ENCODE results near the gene ABAT. TPM values are rescaled to one million over a fixed set of nuclear protein-coding genes. Genes with fewer than 3 reads are reported as not detected.
"Not testable (repeated sequence)": the region's sequence is repeated elsewhere in the genome, so short reads cannot be mapped to it uniquely, and the experiment has no call there.

Gene ABAT
- total and polyA plus RNA-seq, 9 donors: 9.9 to 25.8 (median 22.2) TPM

GRCh38 chr16:8647721-8648318 lies 26.6 kb upstream of the ABAT start:
- Histone ChIP-seq H3K27ac (ENCODE audit: low read length) (no peak overlapping the region), H3K9me3 (replicated peaks; ENCODE audit: control insufficient read depth, low read depth, low read length) (no peaks in the 10 kb centered on the region), H3K4me3 (ENCODE audit: low read length) (no peak overlapping the region), H3K36me3 (ENCODE audit: control insufficient read depth, insufficient read depth, low read length) (peaks cover 55% of the 10 kb centered on the region), H3K4me1 (ENCODE audit: control insufficient read depth, insufficient read depth, low read length) (no peaks in the 10 kb centered on the region), H3K27me3 (ENCODE audit: control insufficient read depth, insufficient read depth, low read length) (no peaks in the 10 kb centered on the region)
- 82% methylated on average over 7 of the region's 9 CpGs for WGBS (ENCODE audit: insufficient coverage)
- DNase-seq: no peak

GRCh38 chr16:8648877-8649276 lies 25.5 kb upstream of the ABAT start:
- H3K27me3 ChIP-seq (ENCODE audit: control insufficient read depth, insufficient read depth, low read length): no peaks in the 10 kb centered on the region
- no peaks in the 10 kb centered on the region for H3K9me3 ChIP-seq (replicated peaks; ENCODE audit: control insufficient read depth, low read depth, low read length)
- H3K36me3 ChIP-seq (ENCODE audit: control insufficient read depth, insufficient read depth, low read length): peaks cover 46% of the 10 kb centered on the region
- H3K27ac ChIP-seq (ENCODE audit: low read length): no peak overlapping the region
- 83% methylated on average over 3 of the region's 4 CpGs for WGBS (ENCODE audit: insufficient coverage)
- DNase-seq: no peak
- H3K4me3 ChIP-seq (ENCODE audit: low read length): no peak overlapping the region
- no peaks in the 10 kb centered on the region for H3K4me1 ChIP-seq (ENCODE audit: control insufficient read depth, insufficient read depth, low read length)

DNA sequence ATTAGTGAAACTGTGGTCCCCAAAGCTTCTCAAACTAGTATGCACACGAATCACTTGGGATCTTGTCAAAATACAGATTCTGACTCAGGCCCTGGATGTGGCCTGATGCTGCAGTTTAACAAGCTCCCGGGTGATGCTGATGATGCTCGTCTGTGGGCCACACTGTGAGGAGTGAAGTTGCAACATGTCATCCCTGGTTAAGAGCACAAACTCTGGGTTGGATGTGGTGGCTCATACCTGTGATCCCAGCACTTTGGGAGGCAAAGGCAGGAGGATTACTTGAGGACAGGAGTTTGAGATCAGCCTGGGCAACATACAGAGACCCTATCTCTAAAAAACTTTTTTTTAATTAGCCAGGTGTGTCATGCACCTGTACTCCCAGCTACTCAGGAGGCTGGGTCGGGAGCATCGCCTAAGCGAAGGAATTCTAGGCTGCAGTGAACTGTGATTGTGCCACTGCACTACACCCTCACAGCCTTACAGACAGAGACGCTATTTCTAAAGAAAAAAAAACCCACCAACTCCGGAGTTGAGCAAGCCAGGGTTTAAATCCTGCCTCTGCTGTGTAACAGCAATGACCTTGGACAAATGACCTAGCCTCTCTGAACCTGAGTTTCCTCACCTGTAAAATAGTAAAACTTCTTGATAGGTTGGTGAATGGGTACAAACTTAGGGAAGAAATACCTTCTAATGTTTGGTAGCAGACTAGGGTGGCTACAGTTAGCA lies 24.4 kb upstream of the ABAT start:
- Histone ChIP-seq H3K27ac (ENCODE audit: low read length) (no peak overlapping the region), H3K4me3 (ENCODE audit: low read length) (no peak overlapping the region), H3K4me1 (ENCODE audit: control insufficient read depth, insufficient read depth, low read length) (no peaks in the 10 kb centered on the region), H3K27me3 (ENCODE audit: control insufficient read depth, insufficient read depth, low read length) (no peaks in the 10 kb centered on the region), H3K9me3 (replicated peaks; ENCODE audit: control insufficient read depth, low read depth, low read length) (no peaks in the 10 kb centered on the region), H3K36me3 (ENCODE audit: control insufficient read depth, insufficient read depth, low read length) (peaks cover 34% of the 10 kb centered on the region)
- no peak for DNase-seq
- WGBS (ENCODE audit: insufficient coverage): 75% methylated on average over 6 of the region's 8 CpGs

- DNase-seq; H3K4me3 ChIP-seq (ENCODE audit: low read length); H3K27ac ChIP-seq (ENCODE audit: low read length); H3K9me3 ChIP-seq (replicated peaks; ENCODE audit: control insufficient read depth, low read depth, low read length); H3K27me3 ChIP-seq (ENCODE audit: control insufficient read depth, insufficient read depth, low read length); H3K4me1 ChIP-seq (ENCODE audit: control insufficient read depth, insufficient read depth, low read length): not testable (repeated sequence)
- WGBS (ENCODE audit: insufficient coverage): no CpG with 5 or more reads among the region's 7 CpGs
- H3K36me3 ChIP-seq (ENCODE audit: control insufficient read depth, insufficient read depth, low read length): peaks cover 18% of the 10 kb centered on the region
Measured at GRCh38 chr16:8651958-8652357, 22.5 kb upstream of the ABAT start.

DNA sequence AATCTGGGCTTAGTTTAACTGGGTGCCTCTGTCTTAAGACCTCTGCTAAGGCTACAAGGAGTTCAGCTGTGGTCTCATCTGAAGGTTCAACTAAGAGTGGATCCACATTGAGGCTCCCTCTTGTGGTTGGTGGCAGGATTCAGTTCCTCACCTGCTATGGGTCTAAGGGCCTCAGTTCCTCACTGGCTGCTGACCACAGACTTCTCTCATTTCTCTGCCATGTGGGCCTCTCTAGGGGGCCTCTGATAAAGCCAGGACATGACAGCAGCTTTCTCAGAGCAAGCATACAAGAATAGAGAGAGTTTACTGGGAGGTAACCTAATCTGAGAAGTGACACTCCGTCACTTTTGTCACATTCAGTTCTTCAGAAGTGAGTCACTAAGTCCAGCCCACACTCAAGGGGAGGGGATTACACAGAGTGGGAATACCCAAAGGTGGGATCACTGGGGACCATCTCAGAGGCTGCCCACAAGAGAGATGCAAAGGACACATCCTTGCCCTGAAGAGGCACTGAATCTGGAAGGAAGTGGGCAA lies 19.2 kb upstream of the ABAT start:
- H3K9me3 ChIP-seq (replicated peaks; ENCODE audit: control insufficient read depth, low read depth, low read length): no peaks in the 10 kb centered on the region
- WGBS (ENCODE audit: insufficient coverage): no CpG with 5 or more reads among the region's 1 CpG
- H3K27me3 ChIP-seq (ENCODE audit: control insufficient read depth, insufficient read depth, low read length): no peaks in the 10 kb centered on the region
- no peaks in the 10 kb centered on the region for H3K36me3 ChIP-seq (ENCODE audit: control insufficient read depth, insufficient read depth, low read length)
- H3K4me1 ChIP-seq (ENCODE audit: control insufficient read depth, insufficient read depth, low read length): no peaks in the 10 kb centered on the region
- DNase-seq: no peak
- no peak overlapping the region for H3K4me3 ChIP-seq (ENCODE audit: low read length)
- no peak overlapping the region for H3K27ac ChIP-seq (ENCODE audit: low read length)

- DNase-seq: no peak
- H3K4me3 ChIP-seq (ENCODE audit: low read length): no peak overlapping the region
- no peaks in the 10 kb centered on the region for H3K4me1 ChIP-seq (ENCODE audit: control insufficient read depth, insufficient read depth, low read length)
- no peaks in the 10 kb centered on the region for H3K9me3 ChIP-seq (replicated peaks; ENCODE audit: control insufficient read depth, low read depth, low read length)
- H3K27me3 ChIP-seq (ENCODE audit: control insufficient read depth, insufficient read depth, low read length): no peaks in the 10 kb centered on the region
- no peaks in the 10 kb centered on the region for H3K36me3 ChIP-seq (ENCODE audit: control insufficient read depth, insufficient read depth, low read length)
- no peak overlapping the region for H3K27ac ChIP-seq (ENCODE audit: low read length)
- WGBS (ENCODE audit: insufficient coverage): no CpG with 5 or more reads among the region's 3 CpGs
Measured at GRCh38 chr16:8656376-8656775, 18.0 kb upstream of the ABAT start.

DNA sequence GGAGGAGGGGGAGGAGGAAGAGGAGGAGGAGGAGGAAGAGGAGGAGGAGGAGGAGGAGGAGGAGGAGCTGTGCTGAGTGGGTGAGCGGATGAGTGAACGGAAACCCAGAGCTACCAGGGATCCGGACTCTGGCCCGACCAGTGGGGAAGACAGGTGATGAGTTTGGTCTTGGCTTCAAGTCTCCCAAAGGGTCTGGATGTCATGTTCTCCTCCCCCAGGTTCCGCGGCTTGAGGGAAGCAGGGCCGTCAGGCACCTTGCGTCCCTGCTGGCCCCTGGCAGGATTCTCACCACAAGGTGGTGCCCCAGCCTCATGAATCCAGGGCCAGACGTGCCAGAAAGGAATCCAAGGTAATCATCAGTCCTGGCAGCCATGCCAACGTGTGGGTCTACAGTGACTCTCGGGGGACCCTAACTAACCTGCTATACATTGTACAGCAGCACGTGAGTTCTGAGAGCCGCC lies 13.5 kb upstream of the ABAT start:
- 3% methylated on average over 10 of the region's 13 CpGs for WGBS (ENCODE audit: insufficient coverage)
- no peaks in the 10 kb centered on the region for H3K27me3 ChIP-seq (ENCODE audit: control insufficient read depth, insufficient read depth, low read length)
- peak; percentile 69 for DNase-seq

GRCh38 chr16:8661703-8662102 lies 12.7 kb upstream of the ABAT start:
- no peak overlapping the region for H3K4me3 ChIP-seq (ENCODE audit: low read length)
- 0% methylated on average over 1 of the region's 5 CpGs for WGBS (ENCODE audit: insufficient coverage)
- no peaks in the 10 kb centered on the region for H3K4me1 ChIP-seq (ENCODE audit: control insufficient read depth, insufficient read depth, low read length)
- peaks cover 20% of the 10 kb centered on the region for H3K36me3 ChIP-seq (ENCODE audit: control insufficient read depth, insufficient read depth, low read length)
- no peak overlapping the region for H3K27ac ChIP-seq (ENCODE audit: low read length)
- DNase-seq: no peak
- no peaks in the 10 kb centered on the region for H3K27me3 ChIP-seq (ENCODE audit: control insufficient read depth, insufficient read depth, low read length)
- no peaks in the 10 kb centered on the region for H3K9me3 ChIP-seq (replicated peaks; ENCODE audit: control insufficient read depth, low read depth, low read length)

More for the DNA sequence above, 13.5 kb upstream of the ABAT start:
- H3K36me3 ChIP-seq (ENCODE audit: control insufficient read depth, insufficient read depth, low read length): peaks cover 19% of the 10 kb centered on the region
- H3K9me3 ChIP-seq (replicated peaks; ENCODE audit: control insufficient read depth, low read depth, low read length): no peaks in the 10 kb centered on the region
- H3K4me1 ChIP-seq (ENCODE audit: control insufficient read depth, insufficient read depth, low read length): no peaks in the 10 kb centered on the region
- no peak overlapping the region for H3K27ac ChIP-seq (ENCODE audit: low read length)
- H3K4me3 ChIP-seq (ENCODE audit: low read length): no peak overlapping the region

- Histone ChIP-seq H3K4me3 (ENCODE audit: low read length) (no peak overlapping the region), H3K9me3 (replicated peaks; ENCODE audit: control insufficient read depth, low read depth, low read length) (no peaks in the 10 kb centered on the region), H3K27me3 (ENCODE audit: control insufficient read depth, insufficient read depth, low read length) (no peaks in the 10 kb centered on the region), H3K36me3 (ENCODE audit: control insufficient read depth, insufficient read depth, low read length) (peaks cover 30% of the 10 kb centered on the region), H3K27ac (ENCODE audit: low read length) (no peak overlapping the region), H3K4me1 (ENCODE audit: control insufficient read depth, insufficient read depth, low read length) (no peaks in the 10 kb centered on the region)
- no peak for DNase-seq
- 85% methylated on average over 2 of the region's 9 CpGs for WGBS (ENCODE audit: insufficient coverage)
Measured at GRCh38 chr16:8663192-8664089, 11.0 kb upstream of the ABAT start.

DNA sequence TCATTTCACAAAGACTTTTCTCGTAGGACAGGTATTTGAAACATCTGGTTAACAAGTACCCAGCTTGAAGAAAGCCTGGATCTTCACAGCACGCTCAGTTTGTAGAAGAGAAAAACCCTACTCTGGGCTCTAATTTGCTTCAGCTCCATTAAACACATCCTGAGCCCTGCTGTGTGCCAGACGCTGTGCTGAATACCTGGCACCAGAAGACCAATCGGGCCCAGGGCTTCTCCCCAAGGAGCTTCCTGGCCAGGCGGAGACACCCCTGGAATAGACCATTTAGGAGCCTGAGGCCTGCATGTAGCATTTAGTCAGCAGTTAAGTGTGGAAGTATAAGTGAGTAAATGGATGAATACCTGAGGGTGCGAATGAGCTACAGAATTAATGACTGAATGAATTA lies 8.9 kb upstream of the ABAT start:
- H3K27ac ChIP-seq (ENCODE audit: low read length): no peak overlapping the region
- no peak for DNase-seq
- H3K36me3 ChIP-seq (ENCODE audit: control insufficient read depth, insufficient read depth, low read length): peaks cover 30% of the 10 kb centered on the region
- H3K9me3 ChIP-seq (replicated peaks; ENCODE audit: control insufficient read depth, low read depth, low read length): no peaks in the 10 kb centered on the region
- no peaks in the 10 kb centered on the region for H3K4me1 ChIP-seq (ENCODE audit: control insufficient read depth, insufficient read depth, low read length)
- H3K27me3 ChIP-seq (ENCODE audit: control insufficient read depth, insufficient read depth, low read length): no peaks in the 10 kb centered on the region
- no peak overlapping the region for H3K4me3 ChIP-seq (ENCODE audit: low read length)
- 61% methylated on average over 4 of the region's 6 CpGs for WGBS (ENCODE audit: insufficient coverage)

Measured in muscle of leg (tissue), 11 donors.